GM12873 (cell line): Measurements from ENCODE around the gene TRIM66.

Experiments used
- CTCF ChIP-seq: IDR thresholded peaks from 2 replicates; pipeline ENCODE4 v1.5.1; 2012; ENCODE audit warnings: low read depth, mild to moderate bottlenecking, moderate library complexity, low read length, control low read depth; ENCODE audit not compliant: insufficient read depth; ENCODE audit errors: missing control alignments

The TRIM66 gene

GRCh38 chr11:8601376-8602133 lies 80.9 kb downstream of the TRIM66 start:
- TF ChIP-seq CTCF, result no peak

DNA sequence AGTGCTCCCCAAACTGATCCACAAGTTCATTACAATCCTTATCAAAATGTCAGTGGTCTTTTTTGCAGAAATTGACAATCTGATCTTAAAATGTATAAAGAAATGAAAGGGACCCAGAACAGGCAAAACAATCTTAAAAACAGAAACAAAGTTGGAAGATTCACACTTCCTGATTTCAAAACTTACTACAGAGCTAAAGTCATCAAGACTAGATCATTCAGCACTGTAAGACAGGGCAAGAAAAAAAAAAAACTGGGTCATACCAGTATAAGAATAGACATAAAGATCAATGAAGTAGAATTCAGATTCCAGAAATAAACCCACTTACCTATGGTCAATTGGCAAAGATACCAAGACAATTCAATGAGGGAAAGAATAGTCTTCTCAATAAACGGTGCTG lies 84.0 kb downstream of the TRIM66 start:
- TF ChIP-seq CTCF, result no peak

- TF ChIP-seq CTCF, result no peak
Observed at GRCh38 chr11:8597182-8597581, 85.3 kb downstream of the TRIM66 start.

- no peak for TF ChIP-seq CTCF
Observed at GRCh38 chr11:8596504-8597046, 85.9 kb downstream of the TRIM66 start.

DNA sequence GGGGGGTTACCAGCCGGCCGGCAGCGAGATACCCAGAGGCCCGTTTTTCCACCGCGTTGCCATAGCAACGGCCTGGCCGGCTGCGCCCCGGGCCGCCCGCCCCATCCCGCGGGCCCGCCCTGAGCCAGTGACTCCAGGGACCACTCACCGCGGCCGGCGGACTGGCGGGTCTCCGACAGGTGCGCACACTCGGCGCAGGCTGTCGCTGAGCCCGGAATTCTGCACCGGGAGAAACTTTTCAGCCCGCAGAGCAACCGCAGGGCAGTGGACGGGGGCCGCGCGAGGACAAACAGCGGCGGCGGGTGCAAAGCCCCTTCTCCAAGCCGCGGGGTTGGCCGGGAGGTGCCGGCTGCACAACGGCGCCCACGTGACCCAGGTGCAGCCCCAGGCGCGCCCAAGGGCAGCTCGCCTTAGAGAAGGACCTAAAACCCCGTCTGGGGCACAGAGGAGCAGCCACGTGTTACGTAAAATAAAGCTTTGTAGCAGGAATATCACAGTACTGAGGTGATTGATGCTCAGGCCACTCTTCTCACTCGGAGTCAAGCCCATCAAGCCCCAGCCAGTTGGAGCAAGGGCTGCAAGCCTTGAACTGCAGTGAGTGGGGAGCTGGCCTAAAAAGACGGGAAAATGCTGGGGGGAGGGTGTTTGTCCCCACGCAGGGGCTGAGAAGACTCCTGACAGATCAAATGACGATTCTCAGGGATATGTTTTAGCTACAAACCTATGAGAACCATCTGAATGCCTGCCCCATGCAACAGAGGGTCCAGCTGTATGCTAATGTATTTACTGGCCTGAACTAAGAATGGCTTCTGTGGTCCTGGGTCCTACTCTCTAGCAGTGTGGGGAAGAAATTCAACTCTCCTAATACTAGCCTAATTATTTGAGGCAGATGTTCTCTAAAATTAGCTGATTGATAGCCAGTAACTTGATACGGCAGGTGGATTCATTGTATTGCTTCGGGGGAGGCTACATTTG lies 88.2 kb downstream of the TRIM66 start, which contains the start of gene STK33:
Gene STK33, minus strand, starts transcription at position 294 of the 975 bp plus-strand sequence. CDS start 119,323 bp downstream, outside the sequence.
- TF ChIP-seq CTCF, result no peak

- TF ChIP-seq CTCF, result no peak
Observed at GRCh38 chr11:8593455-8593854, 89.0 kb downstream of the TRIM66 start.

DNA sequence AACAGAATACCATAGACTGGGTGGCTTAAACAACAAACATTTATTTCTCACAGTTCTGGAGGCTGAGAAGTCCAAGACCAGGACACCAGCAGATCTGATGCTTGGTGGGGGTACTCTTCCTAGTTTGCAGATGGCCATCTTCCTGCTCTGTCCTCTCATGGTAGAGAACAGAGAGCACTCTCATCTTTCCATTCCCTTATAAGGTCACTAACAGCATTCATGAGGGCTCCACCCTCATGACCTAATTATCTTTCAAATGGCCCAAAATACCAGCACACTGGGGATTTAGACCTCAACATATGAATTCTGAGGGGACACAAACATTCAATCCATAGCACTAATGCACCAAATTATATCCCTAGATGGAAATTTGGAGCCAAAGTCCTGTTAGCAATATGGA lies 94.5 kb downstream of the TRIM66 start:
- no peak for TF ChIP-seq CTCF
